Tibial artery (tissue), 4 donors: ENCODE measurements around the gene ACSBG1.

ENCODE experiments used
- DNase-seq, 2 donors: peaks; one replicate each; pipeline ENCODE4 v3.0.0-alpha.2; 2019
- H3K27ac ChIP-seq, 2 donors: fragments of 200-600 bp; sonication (generic) in 1 of 2; 1 replicate in 1 of 2; 2 replicates in 1 of 2; pipeline ENCODE4 v1.5.1; 2018 to 2019; ENCODE audit warnings: mild to moderate bottlenecking in 1 of 2
- H3K27me3 ChIP-seq, 2 donors: fragments of 200-600 bp; sonication (generic) in 1 of 2; one replicate each; pipeline versions ENCODE4 v1.5.1 to v1.6.0; 2016 to 2019
- H3K36me3 ChIP-seq, 3 donors: fragments of 200-600 bp; sonication (generic) in 2 of 3; one replicate each; pipeline ENCODE4 v1.5.1; 2016 to 2019; ENCODE audit warnings: mild to moderate bottlenecking in 2 of 3
- H3K4me1 ChIP-seq, 4 donors: fragments of 200-600 bp; sonication (generic) in 2 of 4; 1 replicate in 3 of 4; 2 replicates in 1 of 4; pipeline ENCODE4 v1.5.1; 2016 to 2019
- H3K4me3 ChIP-seq, 2 donors: fragments of 200-600 bp; sonication (generic) in 1 of 2; 1 replicate in 1 of 2; 2 replicates in 1 of 2; pipeline ENCODE4 v1.5.1; 2018 to 2019; ENCODE audit warnings: mild to moderate bottlenecking in 2 of 2
- H3K9me3 ChIP-seq, 3 donors: fragments of 200-600 bp; sonication (generic) in 1 of 3; one replicate each; pipeline ENCODE4 v1.5.1; 2016 to 2019
- CTCF ChIP-seq, 2 experiments: fragments of 200-600 bp in 1 of 2; fragments of 450-650 bp in 1 of 2; IDR thresholded peaks; one replicate each; pipeline ENCODE4 v1.5.1; 2017 to 2019; ENCODE audit warnings: antibody characterized with exemption in 2 of 2, mild to moderate bottlenecking in 1 of 2, moderate library complexity in 1 of 2
- intact Hi-C: fragments of 100-400 bp; cut with DNase I; formaldehyde crosslinking; loops from one replicate; pipeline ENCODE4 v1.15.0; 2023; ENCODE audit warnings: low total_unique reads

The ACSBG1 gene

GRCh38 chr15:78244893-78245292, 10.5 kb upstream of the ACSBG1 start:
- Histone ChIP-seq H3K9me3 (no peaks in the 10 kb centered on the region), H3K4me1 (peaks cover 0 to 4% (median 0%) of the 10 kb centered on the region in 4 donors), H3K27me3 (peaks cover 0 to 6% of the 10 kb centered on the region in 2 donors), H3K27ac (no peak overlapping the region), H3K36me3 (no peaks in the 10 kb centered on the region), H3K4me3 (no peak overlapping the region)
- intact Hi-C loops: loop anchor here (5.0 kb wide), 1 partner anchor 133 kb away; no protein-coding TSS in a partner anchor
- no peak for TF ChIP-seq CTCF (IDR thresholded peaks at IDR 0.05)
- DNase-seq: peak in 1 of 2 donors; percentile 35

GRCh38 chr15:78244101-78244500, 9.7 kb upstream of the ACSBG1 start:
- peaks cover 0 to 6% of the 10 kb centered on the region in 2 donors for H3K27me3 ChIP-seq
- no peaks in the 10 kb centered on the region for H3K9me3 ChIP-seq
- H3K27ac ChIP-seq: no peak overlapping the region
- no peak overlapping the region for H3K4me3 ChIP-seq
- no peak for TF ChIP-seq CTCF (IDR thresholded peaks at IDR 0.05)
- H3K4me1 ChIP-seq: peaks cover 0 to 4% (median 0%) of the 10 kb centered on the region in 4 donors
- DNase-seq: no peak
- intact Hi-C loops: loop anchor here (5.0 kb wide), 1 partner anchor 132 kb away; no protein-coding TSS in a partner anchor
- no peaks in the 10 kb centered on the region for H3K36me3 ChIP-seq

- Histone ChIP-seq H3K27me3 (peaks cover 0 to 6% of the 10 kb centered on the region in 2 donors), H3K4me1 (peaks cover 0 to 4% (median 0%) of the 10 kb centered on the region in 4 donors), H3K9me3 (no peaks in the 10 kb centered on the region), H3K4me3 (no peak overlapping the region), H3K27ac (no peak overlapping the region), H3K36me3 (no peaks in the 10 kb centered on the region)
- intact Hi-C loops: loop anchor here (5.0 kb wide), 1 partner anchor 131 kb away; no protein-coding TSS in a partner anchor
- DNase-seq: no peak
- TF ChIP-seq CTCF (IDR thresholded peaks at IDR 0.05): no peak
Observed at GRCh38 chr15:78243491-78243941, 9.2 kb upstream of the ACSBG1 start.

- no peak for DNase-seq
- no peak overlapping the region for H3K27ac ChIP-seq
- H3K9me3 ChIP-seq: no peaks in the 10 kb centered on the region
- H3K4me1 ChIP-seq: peaks cover 0 to 4% (median 0%) of the 10 kb centered on the region in 4 donors
- H3K36me3 ChIP-seq: no peaks in the 10 kb centered on the region
- TF ChIP-seq CTCF (IDR thresholded peaks at IDR 0.05): no peak
- intact Hi-C loops: loop anchor here (5.0 kb wide), 1 partner anchor 131 kb away; no protein-coding TSS in a partner anchor
- H3K27me3 ChIP-seq: peaks cover 0 to 6% of the 10 kb centered on the region in 2 donors
- no peak overlapping the region for H3K4me3 ChIP-seq
Observed at GRCh38 chr15:78243058-78243457, 8.7 kb upstream of the ACSBG1 start.

GRCh38 chr15:78242128-78242527, 7.8 kb upstream of the ACSBG1 start:
- peaks cover 0 to 6% of the 10 kb centered on the region in 2 donors for H3K27me3 ChIP-seq
- intact Hi-C loops: loop anchor here (5.0 kb wide), 1 partner anchor 130 kb away; no protein-coding TSS in a partner anchor
- H3K36me3 ChIP-seq: no peaks in the 10 kb centered on the region
- H3K27ac ChIP-seq: no peak overlapping the region
- no peak for TF ChIP-seq CTCF (IDR thresholded peaks at IDR 0.05)
- H3K4me3 ChIP-seq: no peak overlapping the region
- no peak for DNase-seq
- no peaks in the 10 kb centered on the region for H3K9me3 ChIP-seq
- H3K4me1 ChIP-seq: peaks cover 0 to 4% (median 0%) of the 10 kb centered on the region in 4 donors
